Putamen (tissue), 1 donor: ENCODE results near the gene ELP5.
"Not testable (repeated sequence)": the region's sequence is repeated elsewhere in the genome, so short reads cannot be mapped to it uniquely, and the experiment has no call there.

ENCODE experiments used
- DNase-seq: peaks from one replicate; pipeline ENCODE4 v3.0.0-alpha.2; 2016; ENCODE audit warnings: low spot score

Gene ELP5

DNA sequence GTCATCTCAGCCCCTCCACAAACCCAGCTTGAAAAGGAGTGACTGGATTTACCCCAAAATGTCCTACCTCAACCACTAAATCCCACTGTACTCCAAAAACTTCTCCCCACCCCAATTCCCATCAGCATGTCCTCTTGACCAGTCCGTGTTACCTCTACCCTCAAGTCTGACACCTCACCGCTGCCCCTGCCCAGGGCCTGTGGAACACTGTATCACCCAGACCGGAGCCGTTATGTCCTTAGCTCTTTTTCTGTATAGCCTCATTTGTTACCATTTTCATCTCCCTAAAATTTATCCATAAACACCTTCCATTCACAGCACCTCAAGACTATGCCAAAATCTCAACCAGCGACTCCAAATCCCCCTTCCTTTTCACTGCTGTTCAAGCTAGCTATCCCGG is 15.2 kb upstream of the ELP5 start:
- DNase-seq, result no peak

DNA sequence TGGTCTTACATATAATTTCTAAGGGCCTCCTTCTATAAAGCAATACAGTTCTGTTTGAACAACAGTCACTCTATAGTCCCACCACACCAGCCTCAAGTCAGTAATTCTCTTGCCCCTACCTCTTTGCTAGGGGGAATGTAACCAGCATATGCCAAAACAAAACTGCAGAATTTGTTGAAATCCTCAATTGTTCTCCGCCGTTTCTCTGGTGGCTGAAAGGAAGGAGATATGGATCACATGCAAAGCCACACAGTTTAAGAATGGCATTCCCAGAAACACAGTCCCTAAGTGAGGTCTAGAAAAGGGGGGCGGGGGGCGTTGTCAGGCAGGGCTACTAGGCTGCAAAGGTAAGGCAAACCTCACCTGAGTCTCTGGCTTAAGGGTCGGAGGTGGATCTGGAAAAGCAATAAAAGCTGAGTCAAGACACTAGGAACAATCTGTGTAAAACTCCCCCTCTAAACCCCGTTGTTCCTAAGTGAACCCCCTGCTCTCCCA is 14.7 kb upstream of the ELP5 start:
- DNase-seq, result no peak

DNA sequence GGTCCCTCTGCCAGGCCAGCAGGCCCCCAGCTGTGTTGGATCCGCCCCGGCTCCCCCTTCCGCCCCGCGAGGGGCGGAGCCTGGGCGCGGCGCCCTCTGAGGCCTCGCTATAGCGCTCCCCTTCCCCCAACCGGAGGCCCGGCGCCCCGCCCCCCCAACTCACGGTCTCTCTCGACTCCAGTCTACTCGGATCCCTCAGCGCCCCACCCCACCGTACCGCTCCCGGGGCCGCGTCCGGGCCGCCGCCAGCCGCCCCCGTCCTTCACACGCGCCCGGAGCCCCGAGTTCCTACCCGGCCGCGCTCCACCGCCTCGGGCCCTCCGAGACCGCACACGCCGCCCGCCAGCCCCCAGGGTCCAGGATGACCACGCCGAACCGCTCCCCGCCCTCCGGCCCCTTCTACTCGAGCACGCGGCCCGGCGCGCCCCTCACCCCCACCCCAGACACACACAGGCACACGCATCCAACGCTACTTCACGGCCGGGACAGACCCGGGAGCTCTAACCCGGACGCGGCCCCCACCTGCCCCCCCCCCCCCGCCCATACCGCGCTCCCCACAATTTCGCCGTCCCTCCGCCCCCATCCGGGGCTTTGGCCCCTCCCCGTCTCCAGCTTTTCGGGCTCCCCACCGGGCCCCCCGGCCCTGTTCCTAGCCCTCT is 14.1 kb upstream of the ELP5 start:
- DNase-seq, result no peak

DNA sequence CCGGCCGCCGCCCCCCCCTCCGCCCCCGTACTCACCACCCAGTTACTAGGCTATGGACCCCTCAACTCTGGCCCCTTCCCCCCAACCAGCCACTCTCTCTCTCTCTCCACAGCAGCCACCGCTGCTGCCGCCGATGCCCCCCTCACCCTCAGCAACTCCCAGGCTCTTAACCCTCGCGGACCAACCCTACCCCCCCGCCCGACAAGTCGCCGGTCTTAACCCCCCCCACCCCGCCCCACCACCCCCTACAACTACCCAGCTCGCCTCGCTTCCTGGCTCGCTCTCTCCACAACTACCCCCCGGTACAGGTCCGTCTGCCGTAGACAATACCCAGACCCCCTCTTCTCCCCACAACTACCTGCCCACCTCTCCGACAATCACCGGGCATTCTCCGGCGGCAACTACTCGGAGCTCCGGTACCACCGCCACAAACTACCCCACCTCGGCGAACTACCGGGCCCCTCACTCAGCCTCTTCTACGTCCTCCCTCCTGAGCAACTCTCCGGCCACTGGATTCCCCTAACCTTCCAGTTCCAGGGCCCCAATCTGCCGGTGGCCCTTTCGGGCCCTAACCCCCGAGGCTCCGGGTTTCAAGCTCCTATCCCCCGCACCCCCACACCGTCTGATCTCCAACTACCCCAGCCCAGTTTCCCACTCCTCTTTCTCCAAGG is 13.5 kb upstream of the ELP5 start:
- DNase-seq, result no peak

DNA sequence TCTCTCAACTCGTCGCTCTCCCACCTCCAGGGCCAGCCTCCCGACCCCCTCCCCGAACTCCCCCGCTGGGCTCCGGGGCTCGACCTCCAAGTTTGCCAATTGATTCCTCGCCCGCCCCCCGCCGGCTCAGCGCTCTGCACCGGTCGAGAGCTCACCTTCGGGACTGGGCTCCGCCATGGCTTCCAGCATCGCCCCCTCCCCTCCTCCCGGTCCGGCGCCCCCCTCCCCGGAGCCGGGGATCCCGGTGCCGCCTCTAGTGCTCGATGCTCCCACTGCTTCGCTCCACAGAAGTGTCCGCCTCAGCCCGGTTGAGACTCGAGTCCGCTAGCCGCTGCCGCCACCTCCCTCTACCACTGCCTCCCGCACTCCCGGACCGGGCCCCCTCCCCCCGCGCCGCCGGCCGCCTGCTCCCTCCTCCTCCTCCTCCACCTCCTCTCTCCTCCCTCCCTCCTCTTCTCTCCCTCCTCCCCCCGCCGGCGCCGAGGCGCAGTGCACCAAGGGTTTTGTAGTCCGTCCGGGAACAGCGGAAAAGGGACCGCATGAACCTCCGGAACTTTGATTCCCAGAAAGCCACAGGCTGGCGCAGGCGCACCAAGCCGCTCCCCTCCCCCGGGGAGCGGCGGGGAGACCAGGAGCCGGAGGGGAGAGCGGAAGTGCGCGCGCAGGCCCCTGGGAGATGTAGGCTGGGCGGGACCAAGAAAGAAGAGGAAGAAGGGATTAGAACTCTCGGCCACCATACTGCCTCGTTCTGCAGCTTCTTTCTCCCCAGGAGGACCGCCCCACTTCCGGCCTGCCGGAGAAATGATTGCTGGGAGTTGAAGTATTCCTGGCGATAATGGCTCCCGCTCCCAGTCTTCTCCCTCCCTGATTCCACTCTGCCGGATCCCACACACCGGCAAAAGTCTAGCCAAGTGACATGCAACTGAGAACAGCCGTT is 12.7 kb upstream of the ELP5 start, which contains the start of gene PHF23:
Gene PHF23 (minus strand): TSS at position 367 of the 937 bp plus-strand sequence. CDS start 178 bp downstream, at position 189.
- DNase-seq, result peak; percentile 100

DNA sequence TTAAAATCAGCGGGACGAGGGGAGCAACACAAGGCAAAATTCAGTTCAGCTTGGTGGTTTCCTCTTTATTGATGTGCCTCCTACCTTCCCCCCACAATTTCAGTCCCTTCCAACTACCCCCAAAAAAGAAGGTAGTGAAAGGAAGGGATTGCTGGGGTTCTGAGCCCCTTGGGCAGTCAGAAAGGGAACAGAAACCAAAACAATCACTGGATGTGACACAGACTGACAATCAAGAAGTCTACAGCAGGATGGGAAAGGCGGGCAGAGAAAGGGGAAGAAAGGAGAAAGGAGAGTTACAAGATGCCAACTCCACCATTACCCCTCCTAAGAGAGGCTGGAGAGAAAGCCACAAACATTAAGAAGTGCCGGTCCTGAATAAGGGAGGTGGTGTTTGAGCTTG is 11.6 kb upstream of the ELP5 start:
- DNase-seq, result no peak

DNA sequence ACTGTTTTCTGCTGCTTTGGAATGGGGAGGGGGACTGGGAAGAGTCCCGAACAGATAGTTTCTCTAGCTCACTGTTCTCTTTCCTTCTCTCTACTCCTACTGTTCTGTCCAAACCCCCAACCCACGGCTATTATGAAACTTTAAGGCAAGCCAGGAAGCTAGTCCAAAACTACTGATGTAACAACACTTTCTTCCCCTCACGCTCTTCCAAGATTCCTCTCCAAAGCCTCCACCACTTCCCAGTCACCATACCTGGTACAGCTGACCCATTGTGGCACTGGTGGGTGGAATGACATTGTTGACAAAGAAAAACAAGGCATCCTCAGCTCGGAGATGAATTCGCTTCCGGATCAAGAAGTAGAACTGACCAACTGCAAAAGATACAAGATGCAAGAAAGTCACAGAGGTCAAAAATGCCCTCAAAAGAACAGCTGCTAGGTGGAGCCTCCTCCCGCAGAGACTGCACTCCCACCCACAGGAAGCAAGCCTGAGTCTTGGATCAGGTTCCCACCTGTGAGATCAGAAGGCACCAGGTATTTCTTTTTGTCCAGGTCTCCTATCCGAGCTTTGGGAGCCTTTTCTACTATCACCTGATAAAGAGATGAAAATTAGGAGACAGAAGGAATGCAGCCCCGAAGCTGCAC is 10.8 kb upstream of the ELP5 start:
- no peak for DNase-seq

DNA sequence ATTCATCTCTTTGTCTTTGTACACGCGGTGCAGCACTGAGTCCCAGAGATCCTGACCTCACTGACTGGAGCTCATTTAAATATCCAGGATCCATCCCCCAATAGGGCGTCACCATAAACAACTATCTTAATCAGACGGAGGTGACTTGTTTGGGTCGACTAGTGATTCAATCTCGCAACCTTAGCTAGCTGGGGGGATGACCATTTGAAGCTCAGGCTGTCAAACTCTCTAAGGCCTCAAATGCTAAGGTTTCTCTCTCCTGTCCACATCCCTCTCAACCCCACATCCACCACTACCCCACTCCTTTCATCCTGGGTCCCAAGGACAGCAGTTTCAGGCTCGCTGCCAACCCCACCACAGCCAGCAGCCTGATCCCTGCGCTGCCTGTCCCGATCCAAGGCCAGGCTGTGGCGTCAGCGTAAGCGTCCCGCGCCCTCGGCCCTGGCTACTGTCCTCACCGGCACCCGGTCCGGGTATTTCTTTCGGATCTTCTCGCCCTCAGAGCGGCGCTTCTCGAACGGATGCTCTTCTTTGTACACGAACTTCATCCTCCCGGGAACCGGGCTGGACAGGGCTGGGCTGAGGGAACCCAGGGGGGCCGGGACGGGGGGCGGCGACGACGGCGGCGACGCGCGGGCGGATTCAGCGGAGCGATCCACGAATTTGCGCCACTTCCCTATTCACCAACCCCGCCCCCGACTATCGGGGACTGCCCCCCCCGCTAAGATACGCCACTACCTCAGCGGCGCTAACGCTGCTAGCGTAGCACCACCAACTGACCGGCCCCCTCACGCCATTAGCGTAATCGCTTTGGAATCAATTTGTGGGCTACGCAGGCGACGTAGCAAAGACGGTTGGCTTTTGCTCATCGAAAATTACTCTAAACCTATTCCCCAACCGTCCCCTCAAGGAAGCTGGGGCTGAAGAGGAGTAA is 10.0 kb upstream of the ELP5 start, which contains the start of gene GABARAP:
Gene GABARAP (minus strand): TSS at position 667 of the 934 bp plus-strand sequence. CDS start 119 bp downstream, at position 548.
- peak; percentile 95 for DNase-seq

DNA sequence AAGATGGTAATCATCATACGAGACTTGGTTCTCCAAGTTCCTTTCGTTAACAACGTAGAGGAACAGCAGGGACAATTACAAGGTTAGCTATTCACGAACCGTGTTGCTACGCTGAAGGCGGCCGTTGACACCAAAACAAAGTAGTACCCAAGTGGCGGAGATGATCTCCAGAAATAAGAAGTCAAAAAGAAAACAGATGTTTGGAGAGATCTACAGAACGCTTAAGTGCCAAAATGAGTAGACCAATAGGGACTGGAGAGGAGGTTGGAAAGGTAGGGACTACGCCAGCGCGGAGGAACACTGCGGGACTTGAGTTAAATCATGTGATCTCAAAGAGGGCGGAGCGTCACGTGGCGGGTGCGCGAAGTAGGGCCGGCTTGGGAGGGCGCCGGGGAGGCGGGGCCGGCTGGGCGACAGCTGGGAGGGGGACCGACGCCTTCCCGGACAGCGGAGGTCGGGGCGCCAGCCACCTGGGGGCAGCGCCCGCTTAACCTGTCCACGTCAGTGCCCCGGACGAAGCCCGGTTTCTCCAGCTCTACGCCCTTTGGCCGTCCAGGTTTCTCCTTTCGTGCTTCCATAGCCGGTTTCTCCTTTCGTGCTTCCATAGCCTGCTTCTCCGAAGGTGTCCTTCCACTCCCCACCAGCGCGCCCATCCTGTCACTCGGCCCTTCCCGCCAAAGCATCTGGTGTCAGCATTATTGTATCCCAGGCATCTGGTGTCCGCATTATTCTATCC is 9.1 kb upstream of the ELP5 start:
- peak; percentile 96 for DNase-seq

DNA sequence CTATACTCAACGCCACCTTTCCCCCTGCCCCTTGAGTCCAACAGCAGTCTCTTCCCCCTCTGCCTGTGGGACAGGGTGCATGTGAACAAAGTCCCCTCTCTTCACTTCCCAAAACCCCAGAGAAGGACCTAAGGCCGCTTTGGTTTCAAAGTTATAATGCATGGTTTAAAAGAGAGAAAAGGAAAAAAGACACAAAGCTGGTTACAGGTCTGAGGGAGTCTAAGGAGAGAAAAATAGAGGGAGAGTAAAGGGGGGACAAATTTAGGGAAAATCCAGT is 8.6 kb upstream of the ELP5 start:
- DNase-seq, result no peak

DNA sequence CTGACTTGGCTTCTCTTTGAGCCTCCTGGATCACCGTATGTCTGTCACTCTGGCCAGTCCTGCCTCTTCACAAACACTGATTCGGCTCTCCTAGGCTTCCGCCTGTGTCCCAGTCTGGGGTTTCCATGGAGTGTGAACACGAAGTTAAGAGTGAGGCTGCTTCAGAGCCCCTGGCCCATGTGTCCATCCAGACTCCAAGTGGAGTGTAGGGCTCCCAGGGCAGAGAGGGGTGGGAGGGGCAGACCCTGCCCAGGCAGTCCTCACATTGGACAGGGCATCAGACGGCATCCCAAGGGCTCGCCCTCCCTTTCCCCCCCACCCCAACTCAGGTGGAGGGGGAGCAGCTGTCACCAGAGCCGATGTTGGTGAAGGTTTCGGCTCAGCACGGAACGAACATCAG is 8.2 kb upstream of the ELP5 start:
- not testable (repeated sequence) for DNase-seq

DNA sequence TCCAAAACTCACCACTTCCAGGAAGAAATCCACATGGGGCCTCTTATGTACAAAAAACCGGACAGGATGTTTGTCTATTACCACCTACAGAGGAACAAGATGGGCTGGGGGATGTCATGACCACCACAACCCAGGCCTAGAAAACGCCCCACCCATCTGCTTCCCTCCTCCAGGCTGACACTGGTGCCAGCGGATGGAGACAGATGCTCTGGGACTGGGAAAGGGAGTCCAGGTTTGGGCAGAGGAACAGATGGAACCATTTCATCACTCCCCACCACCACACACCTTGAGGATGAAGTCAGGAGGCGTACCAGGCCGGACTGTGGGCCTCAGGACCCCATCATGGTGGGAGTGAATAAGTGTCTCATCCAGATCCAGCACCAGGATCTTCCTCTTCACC is 5.2 kb upstream of the ELP5 start:
- DNase-seq, result no peak

DNA sequence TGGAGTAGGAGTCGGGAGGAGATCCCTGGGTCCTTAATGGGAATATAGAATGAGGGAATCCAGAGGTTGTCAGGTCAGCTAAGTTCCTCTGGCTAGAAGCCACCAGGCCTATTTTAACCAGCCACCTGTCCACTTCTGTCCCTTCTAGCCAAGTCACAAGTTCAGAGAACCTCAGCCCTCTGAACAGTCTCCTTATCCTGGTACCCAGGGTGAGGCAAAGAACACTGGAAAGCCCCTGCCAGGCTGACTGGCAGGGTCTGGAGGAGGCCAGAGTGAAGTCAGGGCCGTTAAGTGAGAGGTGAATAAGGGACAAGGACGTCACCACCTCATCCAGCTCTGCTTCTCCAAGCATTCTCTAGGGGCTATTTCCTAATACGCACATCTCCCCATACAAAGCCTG is 3.2 kb upstream of the ELP5 start:
- no peak for DNase-seq

DNA sequence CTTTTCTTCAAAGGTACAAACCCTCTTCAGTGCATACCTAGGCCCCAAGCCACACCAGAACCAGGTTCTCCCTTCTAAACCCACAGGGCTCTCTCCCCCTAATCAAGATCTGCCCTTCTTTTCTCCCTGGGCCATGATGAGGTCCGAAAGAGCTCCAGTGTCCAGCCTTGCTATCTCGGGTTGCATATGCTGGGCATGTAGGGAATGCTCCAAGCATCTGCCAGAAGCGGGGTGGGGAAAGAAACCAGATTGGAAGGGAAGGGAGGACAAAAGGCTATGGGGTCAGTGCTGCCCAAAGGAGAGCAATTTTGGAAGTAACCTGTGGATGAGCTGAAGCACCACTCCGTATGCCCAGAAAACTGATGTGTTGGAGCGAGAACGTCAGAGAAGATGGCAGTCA is 2.8 kb upstream of the ELP5 start:
- DNase-seq, result no peak

DNA sequence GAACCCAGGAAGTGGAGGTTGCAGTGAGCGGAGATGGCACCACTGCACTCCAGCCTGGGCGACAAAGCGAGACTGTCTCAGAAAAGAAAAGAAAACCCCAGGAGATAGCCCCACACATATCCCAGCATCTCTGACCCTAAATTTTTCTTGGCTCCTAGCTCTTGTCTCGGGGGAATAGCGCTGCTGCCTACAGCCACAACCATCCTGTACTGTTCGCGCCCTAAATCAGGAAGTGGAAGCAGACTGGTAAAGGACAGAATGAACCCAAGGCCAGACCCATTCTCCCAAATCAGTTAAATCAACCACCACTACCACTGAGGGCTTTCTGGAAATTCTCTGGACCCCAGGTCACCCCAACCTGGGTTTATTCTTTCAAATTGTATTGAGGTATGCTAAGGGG is 2.2 kb upstream of the ELP5 start:
- no peak for DNase-seq

DNA sequence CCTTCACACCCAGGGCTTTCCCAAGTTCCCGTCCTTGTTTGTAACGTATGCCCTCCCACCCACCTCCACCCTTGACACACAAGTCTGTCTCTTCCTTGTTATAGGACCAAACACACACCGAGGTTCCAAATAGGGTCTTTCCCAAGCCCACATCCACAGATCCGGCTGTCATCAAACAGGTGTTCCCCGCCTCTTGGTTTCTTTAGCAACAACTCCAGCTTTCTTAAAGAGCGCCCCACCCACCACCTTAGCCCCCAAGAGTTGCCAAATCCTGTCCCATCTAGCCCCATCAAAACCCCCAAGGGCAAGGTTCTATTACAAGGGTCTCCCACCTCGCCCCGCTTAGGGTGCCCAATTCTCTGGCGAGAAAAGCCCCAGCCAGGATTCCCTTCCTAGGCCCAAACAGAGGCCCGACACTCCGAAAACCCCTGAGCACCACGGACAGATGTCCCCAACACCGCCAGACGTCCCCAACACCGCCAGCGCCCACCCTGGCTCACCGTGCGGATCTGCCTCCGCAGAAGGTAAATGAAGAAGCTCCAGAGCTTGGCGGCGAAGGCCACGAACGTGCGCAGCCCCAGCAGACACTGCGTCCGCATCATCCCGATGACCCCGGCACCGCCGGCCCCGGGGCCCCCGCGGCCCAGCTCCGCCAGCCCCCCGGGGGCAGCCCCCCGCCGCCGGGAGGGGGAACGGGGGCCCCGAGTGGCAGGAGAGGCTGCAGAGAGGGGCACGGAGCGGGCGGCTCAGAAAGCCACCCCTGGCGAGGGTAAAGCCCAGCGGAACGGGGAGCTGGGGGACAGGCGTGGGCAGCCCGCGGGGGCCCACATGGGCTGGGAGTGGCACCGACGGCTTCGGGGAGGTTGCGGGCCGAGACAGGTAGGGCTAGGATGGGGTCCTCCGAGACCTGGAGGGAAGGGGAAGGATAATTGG is 1.1 kb upstream of the ELP5 start:
- no peak for DNase-seq

DNA sequence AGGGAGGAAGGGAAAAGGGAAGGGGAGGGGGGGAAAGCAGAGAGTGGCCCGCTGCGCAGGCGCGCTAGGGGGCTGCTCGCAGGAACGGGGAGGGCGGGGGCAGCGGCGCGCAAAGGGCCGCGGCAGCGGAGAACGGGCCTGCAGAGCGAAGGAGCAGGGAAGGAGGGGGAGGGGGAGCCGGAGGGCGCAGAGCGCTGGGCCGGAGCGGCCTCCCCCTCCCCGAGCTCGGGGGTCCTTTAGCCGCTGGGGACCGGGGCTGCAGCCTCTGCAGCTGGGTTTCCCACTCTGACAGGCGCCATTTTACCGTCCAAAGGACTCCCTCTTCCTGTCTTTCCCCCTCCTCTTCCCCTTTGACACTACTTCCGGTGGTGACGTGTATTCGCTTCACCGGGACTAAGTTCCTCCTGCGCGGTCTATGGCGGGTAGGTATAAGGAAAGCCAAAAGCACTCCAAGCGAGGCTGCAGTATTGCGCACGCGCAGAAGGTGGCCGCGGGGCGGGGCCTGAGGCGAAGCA is 297 bp upstream of the ELP5 start, which contains the start of gene CTDNEP1:
Gene CTDNEP1 (minus strand): TSS at position 74 of the 515 bp plus-strand sequence. CDS start 438 bp downstream, outside the sequence.
- peak; percentile 99 for DNase-seq

DNA sequence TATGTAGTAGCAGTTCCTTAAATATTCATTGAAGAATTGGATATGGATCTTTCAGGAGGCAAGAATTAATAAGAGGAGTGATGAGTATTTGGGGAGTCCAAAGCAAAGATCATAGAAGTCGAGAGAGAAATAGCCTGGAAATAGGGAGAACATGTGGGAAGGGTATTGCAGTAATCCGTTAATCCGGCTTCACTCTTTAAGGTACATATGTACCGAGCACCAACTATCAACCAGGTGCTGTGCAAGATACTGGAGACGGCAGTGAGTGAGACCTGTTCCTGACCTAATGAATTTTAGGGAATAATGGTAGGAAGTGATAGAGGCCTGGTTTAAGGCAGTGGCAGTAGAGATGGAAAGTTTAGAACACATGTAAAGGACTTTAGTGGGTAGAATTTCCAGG is 1.1 kb downstream of the ELP5 start:
- DNase-seq, result no peak

DNA sequence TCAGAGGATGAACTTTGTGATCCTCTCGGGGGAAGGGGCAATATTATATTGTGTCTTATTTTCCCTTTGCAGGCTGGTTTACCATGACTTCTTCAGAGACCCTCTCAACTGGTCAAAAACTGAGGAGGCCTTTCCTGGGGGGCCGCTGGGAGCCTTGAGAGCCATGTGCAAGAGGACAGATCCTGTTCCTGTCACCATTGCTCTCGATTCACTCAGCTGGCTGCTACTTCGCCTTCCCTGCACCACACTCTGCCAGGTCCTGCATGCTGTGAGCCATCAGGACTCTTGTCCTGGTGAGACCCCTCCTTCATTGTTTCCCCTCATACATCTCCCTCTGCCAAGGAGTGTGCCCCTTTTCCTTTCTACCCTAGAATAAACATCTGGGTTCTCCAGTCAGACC is 2.5 kb downstream of the ELP5 start:
- DNase-seq, result no peak
